K562 (cell line): ENCODE data around the gene BAK1. TPM values are rescaled to one million over a fixed set of nuclear protein-coding genes. Genes with fewer than 3 reads are reported as not detected.
A peak's percentile ranks its signal among the peaks of the same experiment; 100 is the strongest.

Source experiments
- ATAC-seq: fragments of 200-7000 bp; cut with Tn5 transposase; 3 replicates; pipeline ENCODE4 v1.9.1; 2020; ENCODE audit warnings: moderate library complexity
- BruUV-seq: library from RNA; stranded (reverse); fragments of 400-500 nt; replicated peaks from 2 replicates; lab custom pipeline; 2021; lab: Mats Ljungman, UMichigan
- CTCF ChIA-PET: fragments of 300-600 bp; formaldehyde crosslinking; extraction: SDS; loops from one replicate; lab custom pipeline; 2021; ENCODE audit warnings: low intra/inter-chr PET ratio; lab: Yijun Ruan, JAX
- POLR2A ChIA-PET: fragments of 300-600, 350-650 bp; sonication (Branson Sonifier 250); formaldehyde crosslinking; extraction: SDS; loops from one replicate; lab custom pipeline; 2021; ENCODE audit warnings: antibody characterized with exemption, inconsistent platforms; lab: Yijun Ruan, JAX
- DNase-seq, 4 experiments: peaks; one replicate each; pipeline versions ENCODE4 v3.0.0 to v3.0.0-alpha.2; 2011 to 2018; ENCODE audit warnings: low spot score in 3 of 4, mixed read lengths in 3 of 4; ENCODE audit errors: extremely low read depth in 1 of 4
- FAIRE-seq: peaks from 2 replicates; lab custom pipeline; 2011; peaks lifted over from hg19 to GRCh38; lab: Jason Lieb, UNC
- H2AFZ ChIP-seq: 2 replicates; pipeline ENCODE4 v1.6.0; 2011; ENCODE audit warnings: low read depth, low read length, control low read depth, inconsistent platforms
- H3K27ac ChIP-seq: fragments of 200-600 bp; 3 replicates; pipeline ENCODE4 v1.8.0; 2011; ENCODE audit warnings: low read depth, mild to moderate bottlenecking, control low read depth, inconsistent platforms, low read length, moderate library complexity, mixed read lengths; ENCODE audit errors: extremely low read depth
- H3K27me3 ChIP-seq, 2 experiments: fragments of 300-600 bp in 1 of 2; 2 replicates in 1 of 2; 3 replicates in 1 of 2; pipeline versions ENCODE4 v1.6.0 to v1.8.0; 2011; ENCODE audit warnings: inconsistent platforms in 2 of 2, low read length in 2 of 2, mild to moderate bottlenecking in 1 of 2, mixed read lengths in 1 of 2, moderate library complexity in 1 of 2; ENCODE audit not compliant: control insufficient read depth in 2 of 2, insufficient read depth in 2 of 2
- H3K36me3 ChIP-seq: fragments of 300-600 bp; 3 replicates; pipeline ENCODE4 v1.8.0; 2011; ENCODE audit warnings: mild to moderate bottlenecking, low read length, inconsistent platforms; ENCODE audit not compliant: control insufficient read depth, insufficient read depth
- H3K4me1 ChIP-seq, 2 experiments: fragments of 200-600 bp in 1 of 2; replicated peaks in 1 of 2; 2 replicates in 1 of 2; 3 replicates in 1 of 2; pipeline versions ENCODE4 v1.5.1 to v1.8.0; 2011; ENCODE audit warnings: inconsistent platforms in 2 of 2, low read length in 2 of 2, mild to moderate bottlenecking in 1 of 2, mixed read lengths in 1 of 2, moderate library complexity in 1 of 2; ENCODE audit not compliant: control insufficient read depth in 2 of 2, insufficient read depth in 2 of 2
- H3K4me2 ChIP-seq: 2 replicates; pipeline ENCODE4 v1.6.1; 2011; ENCODE audit warnings: low read length, control low read depth, inconsistent platforms, mixed read lengths; ENCODE audit not compliant: insufficient read depth
- H3K4me3 ChIP-seq: fragments of 200-600 bp; sonication (generic), shearing (Covaris generic); 2 replicates; pipeline ENCODE4 v1.5.1; 2016; ENCODE audit warnings: control low read depth, inconsistent platforms
- H3K79me2 ChIP-seq: fragments of 200-600 bp; 3 replicates; pipeline ENCODE4 v1.8.0; 2011; ENCODE audit warnings: low read length, inconsistent platforms; ENCODE audit not compliant: control insufficient read depth, insufficient read depth
- H3K9ac ChIP-seq, 2 experiments: 2 replicates each; pipeline versions ENCODE4 v1.6.0 to v1.6.1; 2011; ENCODE audit warnings: low read depth in 2 of 2, low read length in 2 of 2, control low read depth in 1 of 2, inconsistent platforms in 1 of 2, mild to moderate bottlenecking in 1 of 2, mixed read lengths in 1 of 2; ENCODE audit not compliant: insufficient read depth in 1 of 2
- H3K9me1 ChIP-seq: one replicate; pipeline ENCODE4 v1.6.0; 2011; ENCODE audit warnings: inconsistent platforms, mild to moderate bottlenecking, low read length, moderate library complexity; ENCODE audit not compliant: control insufficient read depth, insufficient read depth
- H3K9me3 ChIP-seq: replicated peaks from 2 replicates; pipeline ENCODE4 v1.5.1; 2011; ENCODE audit warnings: low read depth, low read length, inconsistent platforms; ENCODE audit not compliant: control insufficient read depth, insufficient read depth
- H4K20me1 ChIP-seq: replicated peaks from 2 replicates; pipeline ENCODE4 v1.6.1; 2011; ENCODE audit warnings: low read length, inconsistent platforms, mixed read lengths; ENCODE audit not compliant: control insufficient read depth, insufficient read depth
- HEY1 ChIP-seq: fragments of 250-450 bp; sonication (Bioruptor Pico); IDR thresholded peaks from 2 replicates; pipeline ENCODE4 v1.5.0; 2020; ENCODE audit warnings: mild to moderate bottlenecking, moderate library complexity, borderline replicate concordance
- HNRNPLL ChIP-seq: fragments of 200-400 bp; formaldehyde crosslinking; IDR thresholded peaks from 2 replicates; pipeline ENCODE4 v1.6.1; 2017; ENCODE audit warnings: low read length, low read depth, mild to moderate bottlenecking; ENCODE audit not compliant: poor library complexity, severe bottlenecking
- NR2C2 ChIP-seq, 2 experiments: fragments of 200-800 bp in 1 of 2; sonication (Bioruptor generic) in 1 of 2; sonication (generic) in 1 of 2; formaldehyde crosslinking in 1 of 2; IDR thresholded peaks; 2 replicates each; pipeline versions ENCODE4 v1.6.1 to v1.8.0; 2016 to 2022; ENCODE audit warnings: mild to moderate bottlenecking in 1 of 2, missing compliant biosample characterization in 1 of 2, missing genetic modification characterization in 1 of 2, missing genetic modification reagents in 1 of 2
- WGBS: fragments of 100-300 bp; shearing (Covaris generic); methylation state at CpG from one replicate; pipeline ENCODE4 v1.1.6; 2016; ENCODE audit warnings: low coverage, mixed read lengths; ENCODE audit not compliant: insufficient coverage; ENCODE audit errors: missing lambda C conversion rate; 5-methylcytosine and 5-hydroxymethylcytosine counted together
- in situ Hi-C: fragments of 300-500 bp; cut with MboI; formaldehyde crosslinking; loops from 4 replicates; pipeline ENCODE4 v1.15.0; 2018; ENCODE audit warnings: inconsistent platforms, mixed read lengths
- intact Hi-C: fragments of 100-400 bp; cut with micrococcal nuclease; formaldehyde crosslinking; loops from 2 replicates; pipeline ENCODE4 v1.14.2; 2022
- polyA plus RNA-seq, 8 experiments: library from polyadenylated mRNA; depleted of rRNA in 4 of 8; stranded (reverse) in 5 of 8; unstranded in 3 of 8; fragments of >200 nt; fragmentation: Nextera tagmentation in 2 of 8; fragmentation: Illumina TruSeq in 1 of 8; extraction: Ambion mirVana in 2 of 8; extraction: Trizol in 1 of 8; gene quantifications; 2 replicates each; pipeline versions ENCODE4 v1.2.1 to v1.2.3, GENCODE V29; 2011 to 2014; ENCODE audit warnings: inconsistent platforms in 1 of 8, missing spikeins in 1 of 8
- total RNA-seq, 7 experiments: library from RNA; depleted of rRNA in 6 of 7; stranded (reverse); fragments of >200 nt in 6 of 7; fragmentation: Illumina TruSeq in 2 of 7; extraction: Trizol in 2 of 7; gene quantifications; 2 replicates each; pipeline versions ENCODE4 v1.2.1 to v1.2.3, GENCODE V29; 2011 to 2021; ENCODE audit warnings: low replicate concordance in 1 of 7
- TF ChIP-seq, protein P1 (sequence below): fragments of 450-650 bp; IDR thresholded peaks from 2 replicates; pipeline ENCODE4 v1.6.1; 2018; ENCODE audit not compliant: partially characterized antibody

BAK1 gene
- total and polyA plus RNA-seq, 9 of the 15 experiments (the other 6 are each of a cell fraction or from before 2014, with no cell fraction given) = 5.4 to 30.7 (median 18.9) TPM

DNA sequence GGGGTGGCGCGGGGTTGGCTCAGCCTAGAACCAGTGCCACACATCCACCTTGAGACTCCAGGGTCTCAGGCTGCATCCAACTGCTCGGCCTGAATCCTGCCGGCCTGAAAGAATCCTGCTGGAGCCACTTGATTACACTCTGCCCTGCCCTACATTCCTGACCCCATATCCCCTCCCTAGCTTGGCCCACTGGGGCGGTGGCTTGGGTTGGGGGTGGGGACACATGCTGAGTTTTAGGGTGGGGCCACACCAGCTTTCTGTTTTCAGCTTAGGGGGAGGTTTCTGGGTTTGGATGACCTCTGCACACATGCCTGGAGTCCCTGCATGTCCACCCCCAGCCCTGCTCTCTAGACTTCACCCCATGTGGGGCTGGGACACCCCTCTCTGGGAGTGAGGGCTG is 47.8 kb upstream of the BAK1 start:
- Histone ChIP-seq H3K79me2 (peaks cover 31% of the 10 kb centered on the region; the same call in 2 of the 3 replicates), H3K36me3 (peaks cover 45% of the 10 kb centered on the region; the same call in 2 of the 3 replicates), H3K9me1 (peaks cover 14% of the 10 kb centered on the region), H3K9me3 (no peaks in the 10 kb centered on the region), H3K9ac (peak overlapping the region in 1 of 2 experiments; percentile 77; a peak in 3 of 4 replicates), H4K20me1 (peaks cover 10% of the 10 kb centered on the region), H3K27ac (no peak overlapping the region), H3K27me3 (no peaks in the 10 kb centered on the region), H2AFZ (no peak overlapping the region), H3K4me2 (no peak overlapping the region), H3K4me3 (no peak overlapping the region), H3K4me1 (peaks cover 7 to 17% of the 10 kb centered on the region in 2 experiments; a peak in 4 of 5 replicates)
- TF ChIP-seq, protein P1, sequence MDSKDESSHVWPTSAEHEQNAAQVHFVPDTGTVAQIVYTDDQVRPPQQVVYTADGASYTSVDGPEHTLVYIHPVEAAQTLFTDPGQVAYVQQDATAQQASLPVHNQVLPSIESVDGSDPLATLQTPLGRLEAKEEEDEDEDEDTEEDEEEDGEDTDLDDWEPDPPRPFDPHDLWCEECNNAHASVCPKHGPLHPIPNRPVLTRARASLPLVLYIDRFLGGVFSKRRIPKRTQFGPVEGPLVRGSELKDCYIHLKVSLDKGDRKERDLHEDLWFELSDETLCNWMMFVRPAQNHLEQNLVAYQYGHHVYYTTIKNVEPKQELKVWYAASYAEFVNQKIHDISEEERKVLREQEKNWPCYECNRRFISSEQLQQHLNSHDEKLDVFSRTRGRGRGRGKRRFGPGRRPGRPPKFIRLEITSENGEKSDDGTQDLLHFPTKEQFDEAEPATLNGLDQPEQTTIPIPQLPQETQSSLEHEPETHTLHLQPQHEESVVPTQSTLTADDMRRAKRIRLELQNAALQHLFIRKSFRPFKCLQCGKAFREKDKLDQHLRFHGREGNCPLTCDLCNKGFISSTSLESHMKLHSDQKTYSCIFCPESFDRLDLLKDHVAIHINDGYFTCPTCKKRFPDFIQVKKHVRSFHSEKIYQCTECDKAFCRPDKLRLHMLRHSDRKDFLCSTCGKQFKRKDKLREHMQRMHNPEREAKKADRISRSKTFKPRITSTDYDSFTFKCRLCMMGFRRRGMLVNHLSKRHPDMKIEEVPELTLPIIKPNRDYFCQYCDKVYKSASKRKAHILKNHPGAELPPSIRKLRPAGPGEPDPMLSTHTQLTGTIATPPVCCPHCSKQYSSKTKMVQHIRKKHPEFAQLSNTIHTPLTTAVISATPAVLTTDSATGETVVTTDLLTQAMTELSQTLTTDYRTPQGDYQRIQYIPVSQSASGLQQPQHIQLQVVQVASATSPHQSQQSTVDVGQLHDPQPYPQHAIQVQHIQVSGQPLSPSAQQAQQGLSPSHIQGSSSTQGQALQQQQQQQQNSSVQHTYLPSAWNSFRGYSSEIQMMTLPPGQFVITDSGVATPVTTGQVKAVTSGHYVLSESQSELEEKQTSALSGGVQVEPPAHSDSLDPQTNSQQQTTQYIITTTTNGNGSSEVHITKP = peak; percentile 22
- TF ChIP-seq HEY1 (CRISPR knock-in tag) (no peak), HNRNPLL (no peak), NR2C2 (CRISPR knock-in tag; IDR thresholded peaks at IDR 0.05) (0 out of 2 replicates have a peak, but pooled peaks have one; percentile 14), NR2C2 (tag; IDR thresholded peaks at IDR 0.05) (no peak)
- ChIA-PET POLR2A (interaction anchor here (1.0 kb wide), 1 partner anchor 19 kb away, joined by 5 read pairs; no protein-coding TSS in a partner anchor), CTCF (no interaction called here)
- WGBS = 62% methylated on average over 5 of the region's 5 CpGs
- DNase-seq (peak in 2 of 4 experiments; percentile 44 to 50), FAIRE-seq (no peak), ATAC-seq (peak; percentile 19)
- intact Hi-C loops = no loop called here
- in situ Hi-C loops = no loop called here
- no TSS peak for BruUV-seq
